Pancreas (tissue), 10 donors: ENCODE measurements around the gene DZIP1. TPM values are rescaled to one million over a fixed set of nuclear protein-coding genes. Genes with fewer than 3 reads are reported as not detected.
A peak's percentile ranks its signal among the peaks of the same experiment; 100 is the strongest.
"Not testable (repeated sequence)": the region's sequence is repeated elsewhere in the genome, so short reads cannot be mapped to it uniquely, and the experiment has no call there.

ENCODE experiments used
- ATAC-seq, 4 donors: fragments of 200-7000 bp; cut with Tn5 transposase; one replicate each; pipeline versions ENCODE4 v1.8.0 to v1.9.1; 2020; ENCODE audit warnings: mild to moderate bottlenecking in 4 of 4, moderate library complexity in 4 of 4
- DNase-seq, 6 donors: peaks; one replicate each; pipeline ENCODE4 v3.0.0-alpha.2; 2020
- FAIRE-seq: peaks from 2 replicates; lab custom pipeline; 2012; peaks lifted over from hg19 to GRCh38; lab: Jason Lieb, UNC
- H3K27ac ChIP-seq, 4 donors: fragments of 200-600 bp; sonication (generic); 1 replicate in 3 of 4; 2 replicates in 1 of 4; pipeline versions ENCODE4 v1.5.0 to v1.8.0; 2020
- H3K27me3 ChIP-seq, 4 donors: fragments of 200-600 bp; one replicate each; pipeline ENCODE4 v1.8.0; 2021
- H3K36me3 ChIP-seq, 3 donors: fragments of 200-600 bp; sonication (generic) in 1 of 3; one replicate each; pipeline versions ENCODE4 v1.5.0 to v1.8.0; 2020 to 2021
- H3K4me1 ChIP-seq, 3 donors: fragments of 200-600 bp; one replicate each; pipeline ENCODE4 v1.8.0; 2021
- H3K4me3 ChIP-seq, 4 donors: fragments of 200-600 bp; sonication (generic) in 2 of 4; one replicate each; pipeline versions ENCODE4 v1.5.0 to v1.8.0; 2020 to 2021
- H3K9me3 ChIP-seq, 4 donors: fragments of 200-600 bp; one replicate each; pipeline ENCODE4 v1.8.0; 2021
- CTCF ChIP-seq, 4 donors: fragments of 200-600 bp; sonication (generic) in 3 of 4; IDR thresholded peaks; one replicate each; pipeline versions ENCODE4 v1.5.0 to v1.8.0; 2021; ENCODE audit warnings: antibody characterized with exemption in 4 of 4
- WGBS, 2 donors: extraction: QIAGEN DNeasy Blood & Tissue Kit; methylation state at CpG; one replicate each; pipeline ENCODE4 v1.1.7; 2013; 5-methylcytosine and 5-hydroxymethylcytosine counted together
- intact Hi-C, 3 donors: fragments of 100-400 bp; cut with DNase I; formaldehyde crosslinking; loops; one replicate each; pipeline versions ENCODE4 v1.11.1 to v1.14.2; 2022
- polyA plus RNA-seq, 2 donors: library from polyadenylated mRNA; stranded (reverse); fragments of 200-250 nt; gene quantifications; one replicate each; pipeline ENCODE4 v1.2.3, GENCODE V29; 2013
- total RNA-seq, 6 donors: library from RNA; stranded (reverse); fragmentation: NEBNext Ultra II Directional in 4 of 6; extraction: Animal tissue kit (Norgen Biotek cat#: 25700) in 4 of 6; gene quantifications; one replicate each; pipeline versions ENCODE4 v1.2.1 to v1.2.4, GENCODE V29; 2021 to 2023
- donor health status: healthy with polysubstance abuse.
- donor health status: DM: no; HTN: no; CAD: no; lungs with moderate emphysema.
- donor health status: DM: no; HTN: no; CAD: no.
- donor health status: control.
- donor health status: control.
- donor health status: Bipolar disorder and iron deficiency.
- donor health status: DM: yes; HTN: yes; CAD: no.
- donor health status: DM: no; HTN: no; CAD: no.
- donor health status: DM: no; HTN: no; CAD: no.
- donor health status: DM: yes; HTN: yes; CAD: no.

The DZIP1 gene
- total RNA-seq (10 to 100 TPM; 14.5 to 23.5 (median 20.6) TPM), polyA plus RNA-seq (10 to 100 TPM; 16.7 to 36.5 TPM)

GRCh38 chr13:95644601-95645052 is at the start of gene DZIP1:
TSS of gene DZIP1 (minus strand) at chr13:95644706. CDS start at chr13:95642029, 2,677 bp downstream.
- peak; percentile 78 to 89 (median 86) for ATAC-seq
- 1 to 5% methylated on average over 18 to 29 of the region's 30 CpGs for WGBS, 2 donors
- intact Hi-C loops = no loop called here

GRCh38 chr13:95690986-95691385 is 46.5 kb upstream of the DZIP1 start:
- FAIRE-seq, H3K27ac ChIP-seq, ATAC-seq, H3K27me3 ChIP-seq, H3K9me3 ChIP-seq, intact Hi-C loops, DNase-seq, H3K4me3 ChIP-seq, H3K4me1 ChIP-seq, H3K36me3 ChIP-seq: not testable (repeated sequence)
- WGBS, 2 donors = 97 to 99% methylated on average over 18 to 28 of the region's 28 CpGs

More at GRCh38 chr13:95644601-95645052, at the start of gene DZIP1:
- Histone ChIP-seq H3K27me3 (no peaks in the 10 kb centered on the region), H3K36me3 (peaks cover 0 to under 1% (median 0%) of the 10 kb centered on the region in 3 donors), H3K4me1 (no peaks in the 10 kb centered on the region), H3K4me3 (peak within 1 kb of the TSS; percentile 36 to 64 (median 55)), H3K9me3 (no peaks in the 10 kb centered on the region), H3K27ac (peak within 1 kb of the TSS; percentile 26 to 78 (median 62))
- DNase-seq (peak; percentile 66 to 88 (median 78)), FAIRE-seq (no peak)
- no peak for TF ChIP-seq CTCF (IDR thresholded peaks at IDR 0.05)

- FAIRE-seq (no peak), ATAC-seq (no peak), DNase-seq (no peak)
- Histone ChIP-seq H3K4me3 (no peak overlapping the region), H3K36me3 (no peaks in the 10 kb centered on the region), H3K27me3 (no peaks in the 10 kb centered on the region), H3K27ac (no peak overlapping the region), H3K4me1 (no peaks in the 10 kb centered on the region), H3K9me3 (no peaks in the 10 kb centered on the region)
- TF ChIP-seq CTCF (IDR thresholded peaks at IDR 0.05) = no peak
- 76 to 79% methylated on average over 3 of the region's 3 CpGs for WGBS, 2 donors
- intact Hi-C loops = no loop called here
These were observed 45.0 kb upstream of the DZIP1 start for GRCh38 chr13:95689582-95689926.

- ATAC-seq = peak; percentile 43 to 72 (median 57)
- H3K36me3 ChIP-seq, FAIRE-seq, H3K27me3 ChIP-seq, intact Hi-C loops, H3K9me3 ChIP-seq, H3K27ac ChIP-seq, H3K4me3 ChIP-seq, DNase-seq: not testable (repeated sequence)
- WGBS, 2 donors = 50 to 53% methylated on average over 5 of the region's 5 CpGs
- H3K4me1 ChIP-seq = peaks cover 0 to 30% (median 30%) of the 10 kb centered on the region in 3 donors
These were observed 40.5 kb upstream of the DZIP1 start for GRCh38 chr13:95684960-95685359.

GRCh38 chr13:95684418-95684817 is 39.9 kb upstream of the DZIP1 start:
- FAIRE-seq (no peak), ATAC-seq (peak in 3 of 4 donors; percentile 15 to 38 (median 23)), DNase-seq (no peak)
- intact Hi-C loops = no loop called here
- no peaks in the 10 kb centered on the region for H3K9me3 ChIP-seq
- H3K27me3 ChIP-seq = no peaks in the 10 kb centered on the region
- H3K4me1 ChIP-seq = peaks cover 0 to 35% (median 34%) of the 10 kb centered on the region in 3 donors
- TF ChIP-seq CTCF (IDR thresholded peaks at IDR 0.05) = no peak
- H3K36me3 ChIP-seq = no peaks in the 10 kb centered on the region
- WGBS, 2 donors = 43 to 45% methylated on average over 2 of the region's 2 CpGs
- H3K27ac ChIP-seq = no peak overlapping the region
- no peak overlapping the region for H3K4me3 ChIP-seq

- ATAC-seq = no peak
- H3K27ac ChIP-seq = peak overlapping the region in 1 of 4 donors; percentile 44
These were observed 35.2 kb upstream of the DZIP1 start for GRCh38 chr13:95679722-95680121.

More at GRCh38 chr13:95679722-95680121, 35.2 kb upstream of the DZIP1 start:
- H3K9me3 ChIP-seq = no peaks in the 10 kb centered on the region
- no peaks in the 10 kb centered on the region for H3K27me3 ChIP-seq
- WGBS, 2 donors = 9 to 12% methylated on average over 2 of the region's 2 CpGs
- peak overlapping the region in 2 of 4 donors; percentile 92 to 97 for H3K4me3 ChIP-seq
- intact Hi-C loops = no loop called here
- no peak for TF ChIP-seq CTCF (IDR thresholded peaks at IDR 0.05)
- FAIRE-seq (peak; percentile 51), DNase-seq (no peak)
- H3K4me1 ChIP-seq = peaks cover 2 to 51% (median 46%) of the 10 kb centered on the region in 3 donors
- H3K36me3 ChIP-seq = no peaks in the 10 kb centered on the region
